K562 (cell line): Measurements from ENCODE around the gene MYOG. TPM values are rescaled to one million over a fixed set of nuclear protein-coding genes. Genes with fewer than 3 reads are reported as not detected.

Source experiments
- ATAC-seq: fragments of 200-7000 bp; cut with Tn5 transposase; 3 replicates; pipeline ENCODE4 v1.9.1; 2020; ENCODE audit warnings: moderate library complexity
- BruUV-seq: library from RNA; stranded (reverse); fragments of 400-500 nt; replicated peaks from 2 replicates; lab custom pipeline; 2021; lab: Mats Ljungman, UMichigan
- CTCF ChIA-PET: fragments of 300-600 bp; formaldehyde crosslinking; extraction: SDS; loops from one replicate; lab custom pipeline; 2021; ENCODE audit warnings: low intra/inter-chr PET ratio; lab: Yijun Ruan, JAX
- POLR2A ChIA-PET: fragments of 300-600, 350-650 bp; sonication (Branson Sonifier 250); formaldehyde crosslinking; extraction: SDS; loops from one replicate; lab custom pipeline; 2021; ENCODE audit warnings: antibody characterized with exemption, inconsistent platforms; lab: Yijun Ruan, JAX
- DNase-seq, 4 experiments: peaks; one replicate each; pipeline versions ENCODE4 v3.0.0 to v3.0.0-alpha.2; 2011 to 2018; ENCODE audit warnings: low spot score in 3 of 4, mixed read lengths in 3 of 4; ENCODE audit errors: extremely low read depth in 1 of 4
- FAIRE-seq: peaks from 2 replicates; lab custom pipeline; 2011; peaks lifted over from hg19 to GRCh38; lab: Jason Lieb, UNC
- H2AFZ ChIP-seq: 2 replicates; pipeline ENCODE4 v1.6.0; 2011; ENCODE audit warnings: low read depth, low read length, control low read depth, inconsistent platforms
- H3K27ac ChIP-seq: fragments of 200-600 bp; 3 replicates; pipeline ENCODE4 v1.8.0; 2011; ENCODE audit warnings: low read depth, mild to moderate bottlenecking, control low read depth, inconsistent platforms, low read length, moderate library complexity, mixed read lengths; ENCODE audit errors: extremely low read depth
- H3K27me3 ChIP-seq, 2 experiments: fragments of 300-600 bp in 1 of 2; 2 replicates in 1 of 2; 3 replicates in 1 of 2; pipeline versions ENCODE4 v1.6.0 to v1.8.0; 2011; ENCODE audit warnings: inconsistent platforms in 2 of 2, low read length in 2 of 2, mild to moderate bottlenecking in 1 of 2, mixed read lengths in 1 of 2, moderate library complexity in 1 of 2; ENCODE audit not compliant: control insufficient read depth in 2 of 2, insufficient read depth in 2 of 2
- H3K36me3 ChIP-seq: fragments of 300-600 bp; 3 replicates; pipeline ENCODE4 v1.8.0; 2011; ENCODE audit warnings: mild to moderate bottlenecking, low read length, inconsistent platforms; ENCODE audit not compliant: control insufficient read depth, insufficient read depth
- H3K4me1 ChIP-seq, 2 experiments: fragments of 200-600 bp in 1 of 2; replicated peaks in 1 of 2; 2 replicates in 1 of 2; 3 replicates in 1 of 2; pipeline versions ENCODE4 v1.5.1 to v1.8.0; 2011; ENCODE audit warnings: inconsistent platforms in 2 of 2, low read length in 2 of 2, mild to moderate bottlenecking in 1 of 2, mixed read lengths in 1 of 2, moderate library complexity in 1 of 2; ENCODE audit not compliant: control insufficient read depth in 2 of 2, insufficient read depth in 2 of 2
- H3K4me2 ChIP-seq: 2 replicates; pipeline ENCODE4 v1.6.1; 2011; ENCODE audit warnings: low read length, control low read depth, inconsistent platforms, mixed read lengths; ENCODE audit not compliant: insufficient read depth
- H3K4me3 ChIP-seq: fragments of 200-600 bp; sonication (generic), shearing (Covaris generic); 2 replicates; pipeline ENCODE4 v1.5.1; 2016; ENCODE audit warnings: control low read depth, inconsistent platforms
- H3K79me2 ChIP-seq: fragments of 200-600 bp; 3 replicates; pipeline ENCODE4 v1.8.0; 2011; ENCODE audit warnings: low read length, inconsistent platforms; ENCODE audit not compliant: control insufficient read depth, insufficient read depth
- H3K9ac ChIP-seq, 2 experiments: 2 replicates each; pipeline versions ENCODE4 v1.6.0 to v1.6.1; 2011; ENCODE audit warnings: low read depth in 2 of 2, low read length in 2 of 2, control low read depth in 1 of 2, inconsistent platforms in 1 of 2, mild to moderate bottlenecking in 1 of 2, mixed read lengths in 1 of 2; ENCODE audit not compliant: insufficient read depth in 1 of 2
- H3K9me1 ChIP-seq: one replicate; pipeline ENCODE4 v1.6.0; 2011; ENCODE audit warnings: inconsistent platforms, mild to moderate bottlenecking, low read length, moderate library complexity; ENCODE audit not compliant: control insufficient read depth, insufficient read depth
- H3K9me3 ChIP-seq: replicated peaks from 2 replicates; pipeline ENCODE4 v1.5.1; 2011; ENCODE audit warnings: low read depth, low read length, inconsistent platforms; ENCODE audit not compliant: control insufficient read depth, insufficient read depth
- H4K20me1 ChIP-seq: replicated peaks from 2 replicates; pipeline ENCODE4 v1.6.1; 2011; ENCODE audit warnings: low read length, inconsistent platforms, mixed read lengths; ENCODE audit not compliant: control insufficient read depth, insufficient read depth
- CBX1 ChIP-seq: sonication (generic); IDR thresholded peaks from 2 replicates; pipeline ENCODE4 v1.6.1; 2016; ENCODE audit warnings: antibody characterized with exemption, low read depth, mild to moderate bottlenecking
- CCNT2 ChIP-seq: IDR thresholded peaks from 2 replicates; pipeline ENCODE4 v1.6.1; 2011; ENCODE audit warnings: borderline replicate concordance, low read depth, mild to moderate bottlenecking, moderate library complexity, mixed read lengths, low read length; ENCODE audit not compliant: insufficient read length; ENCODE audit errors: extremely low read depth
- EWSR1 ChIP-seq: fragments of 450-650 bp; IDR thresholded peaks from 2 replicates; pipeline ENCODE4 v1.6.1; 2018; ENCODE audit warnings: borderline replicate concordance, mild to moderate bottlenecking, low read depth, moderate library complexity; ENCODE audit not compliant: partially characterized antibody
- FOXK1 ChIP-seq: sonication (generic); formaldehyde crosslinking; IDR thresholded peaks from 2 replicates; pipeline ENCODE4 v1.8.0; 2022; ENCODE audit warnings: missing genetic modification reagents, mild to moderate bottlenecking, borderline replicate concordance
- HNRNPL ChIP-seq: fragments of 200-400 bp; formaldehyde crosslinking; IDR thresholded peaks from 2 replicates; pipeline ENCODE4 v1.6.1; 2017; ENCODE audit warnings: low read depth, mild to moderate bottlenecking, low read length
- HOXB6 ChIP-seq: fragments of 250-450 bp; sonication (Bioruptor Pico); IDR thresholded peaks from 2 replicates; pipeline ENCODE4 v1.5.1; 2022; ENCODE audit warnings: mild to moderate bottlenecking, borderline replicate concordance
- IRF1 ChIP-seq: sonication (generic); formaldehyde crosslinking; IDR thresholded peaks from 2 replicates; pipeline ENCODE4 v1.8.0; 2022; ENCODE audit warnings: missing genetic modification reagents, mild to moderate bottlenecking, borderline replicate concordance
- MAFF ChIP-seq: IDR thresholded peaks from 2 replicates; pipeline ENCODE4 v1.6.1; 2012; ENCODE audit warnings: low read length, improper control_type of control experiment
- MBD1 ChIP-seq: fragments of 250-450 bp; sonication (Bioruptor Pico); IDR thresholded peaks from 2 replicates; pipeline ENCODE4 v1.8.0; 2022; ENCODE audit warnings: inconsistent platforms
- OTX1 ChIP-seq: fragments of 450-650 bp; formaldehyde crosslinking; IDR thresholded peaks from 2 replicates; pipeline ENCODE4 v1.4.0; 2022; ENCODE audit warnings: mild to moderate bottlenecking
- PHB2 ChIP-seq: fragments of 450-650 bp; IDR thresholded peaks from 2 replicates; pipeline ENCODE4 v1.6.1; 2017; ENCODE audit warnings: low read depth
- POU5F1 ChIP-seq: fragments of 150-350 bp; IDR thresholded peaks from 2 replicates; pipeline ENCODE4 v1.6.1; 2014; ENCODE audit warnings: borderline replicate concordance, low read length, low read depth, mild to moderate bottlenecking; ENCODE audit not compliant: partially characterized antibody
- SAFB2 ChIP-seq: fragments of 200-400 bp; formaldehyde crosslinking; IDR thresholded peaks from 2 replicates; pipeline ENCODE4 v1.6.1; 2018; ENCODE audit warnings: borderline replicate concordance, low read length, low read depth, moderate library complexity; ENCODE audit not compliant: severe bottlenecking
- ZNF398 ChIP-seq: fragments of 250-450 bp; sonication (Bioruptor Pico); IDR thresholded peaks from 2 replicates; pipeline ENCODE4 v1.8.0; 2021; ENCODE audit warnings: moderate library complexity, mild to moderate bottlenecking, inconsistent platforms
- ZNF584 ChIP-seq: fragments of 200-800 bp; sonication (Bioruptor generic); IDR thresholded peaks from 2 replicates; pipeline ENCODE4 v1.6.1; 2016; ENCODE audit warnings: low read depth, mild to moderate bottlenecking, missing genetic modification characterization, missing compliant biosample characterization
- WGBS: fragments of 100-300 bp; shearing (Covaris generic); methylation state at CpG from one replicate; pipeline ENCODE4 v1.1.6; 2016; ENCODE audit warnings: low coverage, mixed read lengths; ENCODE audit not compliant: insufficient coverage; ENCODE audit errors: missing lambda C conversion rate; 5-methylcytosine and 5-hydroxymethylcytosine counted together
- in situ Hi-C: fragments of 300-500 bp; cut with MboI; formaldehyde crosslinking; loops from 4 replicates; pipeline ENCODE4 v1.15.0; 2018; ENCODE audit warnings: inconsistent platforms, mixed read lengths
- intact Hi-C: fragments of 100-400 bp; cut with micrococcal nuclease; formaldehyde crosslinking; loops from 2 replicates; pipeline ENCODE4 v1.14.2; 2022
- polyA plus RNA-seq, 8 experiments: library from polyadenylated mRNA; depleted of rRNA in 4 of 8; stranded (reverse) in 5 of 8; unstranded in 3 of 8; fragments of >200 nt; fragmentation: Nextera tagmentation in 2 of 8; fragmentation: Illumina TruSeq in 1 of 8; extraction: Ambion mirVana in 2 of 8; extraction: Trizol in 1 of 8; gene quantifications; 2 replicates each; pipeline versions ENCODE4 v1.2.1 to v1.2.3, GENCODE V29; 2011 to 2014; ENCODE audit warnings: inconsistent platforms in 1 of 8, missing spikeins in 1 of 8
- total RNA-seq, 7 experiments: library from RNA; depleted of rRNA in 6 of 7; stranded (reverse); fragments of >200 nt in 6 of 7; fragmentation: Illumina TruSeq in 2 of 7; extraction: Trizol in 2 of 7; gene quantifications; 2 replicates each; pipeline versions ENCODE4 v1.2.1 to v1.2.3, GENCODE V29; 2011 to 2021; ENCODE audit warnings: low replicate concordance in 1 of 7

MYOG gene
- total and polyA plus RNA-seq, 9 of the 15 experiments (the other 6 are each of a cell fraction or from before 2014, with no cell fraction given) = not detected

- H3K9ac ChIP-seq = no peak overlapping the region
- H3K36me3 ChIP-seq = no peaks in the 10 kb centered on the region
- no peak overlapping the region for H3K4me3 ChIP-seq
- FAIRE-seq = no peak
- intact Hi-C loops = no loop called here
- no peaks in the 10 kb centered on the region for H3K9me3 ChIP-seq
- CTCF ChIA-PET = no interaction called here
- no peak overlapping the region for H2AFZ ChIP-seq
- H3K79me2 ChIP-seq = no peaks in the 10 kb centered on the region
- no peaks in the 10 kb centered on the region for H3K9me1 ChIP-seq
- no peak for TF ChIP-seq HNRNPL
- TF ChIP-seq EWSR1 = no peak
- no peak for TF ChIP-seq CCNT2
- no peak for TF ChIP-seq OTX1 (CRISPR knock-in tag)
- no peak for TF ChIP-seq PHB2
- TF ChIP-seq MAFF = no peak
- no peak for TF ChIP-seq ZNF398 (CRISPR knock-in tag)
- TF ChIP-seq MBD1 (CRISPR knock-in tag) = no peak
- TF ChIP-seq SAFB2 = no peak
- no peak for TF ChIP-seq FOXK1
- no peak for TF ChIP-seq HOXB6 (CRISPR knock-in tag)
- no peak for TF ChIP-seq IRF1
- no peak for TF ChIP-seq CBX1
- TF ChIP-seq POU5F1 = no peak
- TF ChIP-seq ZNF584 (CRISPR knock-in tag) = no peak
- TF ChIP-seq, all 486 proteins: peak for 0
- Histone ChIP-seq H4K20me1 (peaks cover 13% of the 10 kb centered on the region), H3K27ac (no peak overlapping the region), H3K4me1 (peaks cover 0 to 12% of the 10 kb centered on the region in 2 experiments; a peak in 3 of 5 replicates), H3K27me3 (peaks cover 28 to 67% of the 10 kb centered on the region in 2 experiments; a peak in 4 of 5 replicates), H3K4me2 (no peak overlapping the region)
- ATAC-seq (no peak), DNase-seq (no peak)
- in situ Hi-C loops = no loop called here
- no TSS peak for BruUV-seq
- POLR2A ChIA-PET = interaction anchor here (0.6 kb wide), 1 partner anchor 31 kb away, joined by 3 read pairs; no protein-coding TSS in a partner anchor
- 2% methylated on average over 9 of the region's 9 CpGs for WGBS
These were observed 4.2 kb downstream of the MYOG start for GRCh38 chr1:203081465-203082230.
